ENCODE measurements around the gene SNF8. TPM values are rescaled to one million over a fixed set of nuclear protein-coding genes. Genes with fewer than 3 reads are reported as not detected.

The SNF8 gene
- total and polyA plus RNA-seq, 9 of the 15 experiments (the other 6 are each of a cell fraction or from before 2014, with no cell fraction given) = 6.9 to 149 (median 117) TPM

- no peak for TF ChIP-seq E4F1 (CRISPR knock-in tag; IDR thresholded peaks at IDR 0.05; ENCODE audit: borderline replicate concordance)
- no peak for TF ChIP-seq ZNF277 (CRISPR knock-in tag; IDR thresholded peaks at IDR 0.05; ENCODE audit: borderline replicate concordance)
- no peak for TF ChIP-seq IRF2 (CRISPR knock-in tag; IDR thresholded peaks at IDR 0.05)
- 0 out of 2 replicates have a peak, but pooled peaks have one; percentile 7 for TF ChIP-seq FOSL1 (tag; conservative IDR thresholded peaks at IDR 0.05)
- TF ChIP-seq ZNF699 (CRISPR knock-in tag; IDR thresholded peaks at IDR 0.05; ENCODE audit: insufficient replicate concordance) = no peak
- TF ChIP-seq HNRNPUL1 (IDR thresholded peaks at IDR 0.05; ENCODE audit: low read length) = no peak
- TF ChIP-seq NFE2 (IDR thresholded peaks at IDR 0.05; ENCODE audit: low read depth) = peak; percentile 82
- no peak for TF ChIP-seq DPF2 (IDR thresholded peaks at IDR 0.05)
- peak; percentile 92 for TF ChIP-seq RFX1 (IDR thresholded peaks at IDR 0.05)
- TF ChIP-seq FOXJ2 (tag; IDR thresholded peaks at IDR 0.05) = peak; percentile 94
- no peak for TF ChIP-seq ZNF444 (CRISPR knock-in tag; IDR thresholded peaks at IDR 0.05)
- TF ChIP-seq HNRNPH1 (optimal IDR thresholded peaks at IDR 0.05; ENCODE audit: low read depth, low read length) = no peak
- TF ChIP-seq SAFB2 (IDR thresholded peaks at IDR 0.05; ENCODE audit: borderline replicate concordance, low read depth, low read length, severe bottlenecking) = no peak
- no peak for TF ChIP-seq KDM1A (IDR thresholded peaks at IDR 0.05)
- TF ChIP-seq NFE2L1 (tag; IDR thresholded peaks at IDR 0.05; ENCODE audit: borderline replicate concordance, low read depth) = peak; percentile 42; the same call in 1 of the 2 replicates
- no peak for TF ChIP-seq E2F1 (CRISPR knock-in tag; IDR thresholded peaks at IDR 0.05)
- TF ChIP-seq DNMT1 (IDR thresholded peaks at IDR 0.05) = no peak
- no peak for TF ChIP-seq KLF6 (CRISPR knock-in tag; IDR thresholded peaks at IDR 0.05; ENCODE audit: borderline replicate concordance)
- no peak for TF ChIP-seq ZFP36 (IDR thresholded peaks at IDR 0.05; ENCODE audit: low read depth, low read length, partially characterized antibody)
- no peak for TF ChIP-seq GTF2E2 (tag; IDR thresholded peaks at IDR 0.05)
- no peak for TF ChIP-seq ZNF224 (CRISPR knock-in tag; IDR thresholded peaks at IDR 0.05)
- TF ChIP-seq ZNF75A (CRISPR knock-in tag; IDR thresholded peaks at IDR 0.05) = no peak
Measured at GRCh38 chr17:48907713-48908046, 37.0 kb downstream of the SNF8 start (continued).
